SK-N-SH (cell line): ENCODE data around the gene ARHGAP8.

Experiments
- CTCF ChIP-seq: fragments of 200-600 bp; sonication (generic); IDR thresholded peaks from 2 replicates; pipeline ENCODE4 v1.6.1; 2017; ENCODE audit warnings: antibody characterized with exemption, mild to moderate bottlenecking, moderate library complexity
- ELF1 ChIP-seq: IDR thresholded peaks from 2 replicates; pipeline ENCODE4 v1.4.0; 2012
- FOXJ3 ChIP-seq: sonication (generic); formaldehyde crosslinking; IDR thresholded peaks from 2 replicates; pipeline ENCODE4 v1.5.1; 2020; ENCODE audit warnings: mild to moderate bottlenecking, missing genetic modification reagents
- GABPA ChIP-seq: IDR thresholded peaks from 2 replicates; pipeline ENCODE4 v1.4.0; 2012; ENCODE audit warnings: low read depth, mild to moderate bottlenecking
- IRF3 ChIP-seq: fragments of 150-350 bp; IDR thresholded peaks from 2 replicates; pipeline ENCODE4 v1.6.1; 2016; ENCODE audit warnings: mild to moderate bottlenecking, low read depth, low read length
- JUND ChIP-seq: IDR thresholded peaks from 2 replicates; pipeline ENCODE4 v1.4.0; 2012
- NRF1 ChIP-seq: IDR thresholded peaks from 2 replicates; pipeline ENCODE4 v1.6.1; 2012; ENCODE audit warnings: low read depth, mild to moderate bottlenecking, low read length
- POLR2AphosphoS5 ChIP-seq: IDR thresholded peaks from 2 replicates; pipeline ENCODE4 v1.6.1; 2012; ENCODE audit warnings: low read depth, low read length
- REST ChIP-seq: IDR thresholded peaks from 2 replicates; pipeline ENCODE4 v1.6.1; 2012; ENCODE audit warnings: mild to moderate bottlenecking, low read depth, low read length, moderate library complexity
- TAF1 ChIP-seq: IDR thresholded peaks from 2 replicates; pipeline ENCODE4 v1.6.1; 2012; ENCODE audit warnings: low read depth, mild to moderate bottlenecking, low read length, moderate library complexity, borderline replicate concordance
- ZBTB33 ChIP-seq: IDR thresholded peaks from 2 replicates; pipeline ENCODE4 v1.4.0; 2012; ENCODE audit warnings: low read depth, borderline replicate concordance

- TF ChIP-seq CTCF (no peak), JUND (no peak), TAF1 (no peak), REST (no peak), FOXJ3 (no peak), ZBTB33 (no peak), GABPA (no peak), IRF3 (no peak), POLR2AphosphoS5 (no peak), NRF1 (no peak), ELF1 (no peak)
Observed at GRCh38 chr22:44869196-44869595, 116.8 kb downstream of the ARHGAP8 start.
